K562 (cell line): Measurements from ENCODE around the gene SERPINE1. TPM values are rescaled to one million over a fixed set of nuclear protein-coding genes. Genes with fewer than 3 reads are reported as not detected.

ENCODE experiments used
- FUS ChIP-seq: fragments of 200-400 bp; formaldehyde crosslinking; optimal IDR thresholded peaks from 2 replicates; pipeline ENCODE3; 2017; ENCODE audit warnings: low read depth, low read length
- GTF3C2 ChIP-seq: IDR thresholded peaks from 3 replicates; pipeline ENCODE4 v1.6.1; 2011; ENCODE audit warnings: borderline replicate concordance, mild to moderate bottlenecking, moderate library complexity; ENCODE audit not compliant: insufficient read length; ENCODE audit errors: extremely low read depth
- LCOR ChIP-seq: sonication (generic); formaldehyde crosslinking; IDR thresholded peaks from 2 replicates; pipeline ENCODE4 v1.8.0; 2022; ENCODE audit warnings: mild to moderate bottlenecking, missing genetic modification reagents
- LEF1 ChIP-seq: fragments of 450-650 bp; IDR thresholded peaks from 2 replicates; pipeline ENCODE4 v1.6.1; 2016; ENCODE audit warnings: mild to moderate bottlenecking
- OTX1 ChIP-seq: fragments of 450-650 bp; formaldehyde crosslinking; IDR thresholded peaks from 2 replicates; pipeline ENCODE4 v1.4.0; 2022; ENCODE audit warnings: mild to moderate bottlenecking
- PHB2 ChIP-seq: fragments of 450-650 bp; IDR thresholded peaks from 2 replicates; pipeline ENCODE4 v1.6.1; 2017; ENCODE audit warnings: low read depth
- PPARD ChIP-seq: fragments of 250-450 bp; sonication (Bioruptor Pico); IDR thresholded peaks from 2 replicates; pipeline ENCODE4 v1.8.0; 2022; ENCODE audit warnings: inconsistent platforms, mild to moderate bottlenecking, moderate library complexity
- PRDM10 ChIP-seq: fragments of 450-650 bp; IDR thresholded peaks from 2 replicates; pipeline ENCODE4 v1.6.1; 2018; ENCODE audit not compliant: partially characterized antibody
- RBFOX2 ChIP-seq: fragments of 200-400 bp; formaldehyde crosslinking; IDR thresholded peaks from 2 replicates; pipeline ENCODE4 v1.6.1; 2017; ENCODE audit warnings: low read depth, mild to moderate bottlenecking, low read length, moderate library complexity
- RHOXF2B ChIP-seq: fragments of 250-450 bp; sonication (Bioruptor Pico); conservative IDR thresholded peaks from 2 replicates; pipeline ENCODE4 v1.5.1; 2021
- SMAD4 ChIP-seq: fragments of 250-450 bp; sonication (Bioruptor Pico); conservative IDR thresholded peaks from 2 replicates; pipeline ENCODE4 v1.8.0; 2021; ENCODE audit warnings: inconsistent platforms, mild to moderate bottlenecking, moderate library complexity
- TGIF2 ChIP-seq: sonication (generic); formaldehyde crosslinking; IDR thresholded peaks from 2 replicates; pipeline ENCODE4 v1.8.1; 2022; ENCODE audit warnings: mild to moderate bottlenecking, missing genetic modification reagents, moderate library complexity
- THAP7 ChIP-seq: fragments of 250-450 bp; sonication (Bioruptor Pico); IDR thresholded peaks from 2 replicates; pipeline ENCODE4 v1.5.0; 2021
- ZFP36 ChIP-seq: fragments of 150-350 bp; IDR thresholded peaks from 2 replicates; pipeline ENCODE4 v1.6.1; 2018; ENCODE audit warnings: low read length, low read depth; ENCODE audit not compliant: partially characterized antibody
- ZNF175 ChIP-seq: fragments of 200-800 bp; sonication (Bioruptor generic); IDR thresholded peaks from 2 replicates; pipeline ENCODE4 v1.6.1; 2016; ENCODE audit warnings: low read depth, mild to moderate bottlenecking, missing genetic modification characterization, missing compliant biosample characterization
- ZNF592 ChIP-seq: fragments of 450-650 bp; IDR thresholded peaks from 2 replicates; pipeline ENCODE4 v1.6.1; 2017; ENCODE audit warnings: antibody characterized with exemption, mild to moderate bottlenecking
- ZNF778 ChIP-seq: fragments of 450-650 bp; formaldehyde crosslinking; IDR thresholded peaks from 2 replicates; pipeline ENCODE4 v1.4.0; 2020; ENCODE audit warnings: mild to moderate bottlenecking, moderate library complexity
- ZNF79 ChIP-seq: fragments of 250-450 bp; sonication (Bioruptor Pico); IDR thresholded peaks from 2 replicates; pipeline ENCODE4 v1.4.0; 2020; ENCODE audit warnings: low read depth, mild to moderate bottlenecking, moderate library complexity
- polyA plus RNA-seq, 8 experiments: library from polyadenylated mRNA; depleted of rRNA in 4 of 8; stranded (reverse) in 5 of 8; unstranded in 3 of 8; fragments of >200 nt; fragmentation: Nextera tagmentation in 2 of 8; fragmentation: Illumina TruSeq in 1 of 8; extraction: Ambion mirVana in 2 of 8; extraction: Trizol in 1 of 8; gene quantifications; 2 replicates each; pipeline versions ENCODE4 v1.2.1 to v1.2.3, GENCODE V29; 2011 to 2014; ENCODE audit warnings: inconsistent platforms in 1 of 8, missing spikeins in 1 of 8
- total RNA-seq, 7 experiments: library from RNA; depleted of rRNA in 6 of 7; stranded (reverse); fragments of >200 nt in 6 of 7; fragmentation: Illumina TruSeq in 2 of 7; extraction: Trizol in 2 of 7; gene quantifications; 2 replicates each; pipeline versions ENCODE4 v1.2.1 to v1.2.3, GENCODE V29; 2011 to 2021; ENCODE audit warnings: low replicate concordance in 1 of 7

SERPINE1 gene
- total and polyA plus RNA-seq, 9 of the 15 experiments (the other 6 are each of a cell fraction or from before 2014, with no cell fraction given): 0.22 to 4.8 (median 0.91) TPM

GRCh38 chr7:101154693-101155102 lies 27.8 kb downstream of the SERPINE1 start (continued):
- TF ChIP-seq ZNF778 (CRISPR knock-in tag): no peak
- TF ChIP-seq ZNF79: no peak
- TF ChIP-seq ZFP36: no peak
- TF ChIP-seq RBFOX2: peak; percentile 23; the same call in 1 of the 2 replicates
- TF ChIP-seq TGIF2 (CRISPR knock-in tag): no peak
- no peak for TF ChIP-seq OTX1 (CRISPR knock-in tag)
- no peak for TF ChIP-seq RHOXF2B (CRISPR knock-in tag)
- TF ChIP-seq LEF1: no peak
- no peak for TF ChIP-seq ZNF592
- no peak for TF ChIP-seq GTF3C2
- no peak for TF ChIP-seq FUS
- TF ChIP-seq PRDM10: no peak
- 0 out of 2 replicates have a peak, but pooled peaks have one; percentile 5 for TF ChIP-seq SMAD4 (CRISPR knock-in tag)
- TF ChIP-seq LCOR (CRISPR knock-in tag): peak; percentile 1; the same call in 1 of the 2 replicates
- no peak for TF ChIP-seq THAP7 (CRISPR knock-in tag)
- no peak for TF ChIP-seq PPARD
- no peak for TF ChIP-seq ZNF175
- no peak for TF ChIP-seq PHB2
